OCI-LY3 (cell line): ENCODE measurements around the gene SRRM5.

Experiments used
- CTCF ChIP-seq: fragments of 200-600, 300-600 bp; sonication (generic); IDR thresholded peaks from 2 replicates; pipeline ENCODE4 v1.5.1; 2014; ENCODE audit warnings: antibody characterized with exemption, low read length, low read depth
- EZH2phosphoT487 ChIP-seq: fragments of 200-600 bp; shearing (Covaris generic); IDR thresholded peaks from 2 replicates; pipeline ENCODE4 v1.6.1; 2018; ENCODE audit warnings: antibody characterized with exemption, mixed run types, low read depth

GRCh38 chr19:43562698-43563241 lies 49.1 kb upstream of the SRRM5 start:
- TF ChIP-seq CTCF (no peak), EZH2phosphoT487 (no peak)
